Neural crest cell (in vitro differentiated cells): ENCODE measurements around the gene UPB1. TPM values are rescaled to one million over a fixed set of nuclear protein-coding genes. Genes with fewer than 3 reads are reported as not detected.

Experiments used
- DNase-seq: peaks from one replicate; pipeline ENCODE4 v3.0.0; 2021; ENCODE audit warnings: low read depth, mixed read lengths, low spot score
- H3K27ac Mint-ChIP-seq: one replicate; pipeline ENCODE4 v1.8.0; 2021; ENCODE audit warnings: mild to moderate bottlenecking, mixed read lengths; ENCODE audit not compliant: unreplicated experiment
- H3K27me3 Mint-ChIP-seq: 2 replicates; pipeline ENCODE4 v1.8.0; 2021; ENCODE audit warnings: low read depth, mild to moderate bottlenecking, mixed read lengths
- H3K36me3 Mint-ChIP-seq: 2 replicates; pipeline ENCODE4 v1.8.0; 2021; ENCODE audit warnings: low read depth, mild to moderate bottlenecking, mixed read lengths
- H3K4me1 Mint-ChIP-seq: 2 replicates; pipeline ENCODE4 v1.8.0; 2021; ENCODE audit warnings: mixed read lengths
- H3K4me3 Mint-ChIP-seq: one replicate; pipeline ENCODE4 v1.8.0; 2021; ENCODE audit warnings: mild to moderate bottlenecking, mixed read lengths
- H3K9me3 Mint-ChIP-seq: 2 replicates; pipeline ENCODE4 v1.8.0; 2021; ENCODE audit warnings: mixed read lengths
- total RNA-seq: library from RNA; stranded (reverse); gene quantifications from 2 replicates; pipeline ENCODE4 v1.2.1, GENCODE V29; 2021
- TF ChIP-seq, protein P1 (sequence below): fragments of 200-600 bp; sonication (generic); conservative IDR thresholded peaks from 2 replicates; pipeline ENCODE4 v1.5.0; 2021; ENCODE audit warnings: antibody characterized with exemption, mild to moderate bottlenecking

Gene UPB1
- total RNA-seq, 1 donor from 2014 or later, result not detected

DNA sequence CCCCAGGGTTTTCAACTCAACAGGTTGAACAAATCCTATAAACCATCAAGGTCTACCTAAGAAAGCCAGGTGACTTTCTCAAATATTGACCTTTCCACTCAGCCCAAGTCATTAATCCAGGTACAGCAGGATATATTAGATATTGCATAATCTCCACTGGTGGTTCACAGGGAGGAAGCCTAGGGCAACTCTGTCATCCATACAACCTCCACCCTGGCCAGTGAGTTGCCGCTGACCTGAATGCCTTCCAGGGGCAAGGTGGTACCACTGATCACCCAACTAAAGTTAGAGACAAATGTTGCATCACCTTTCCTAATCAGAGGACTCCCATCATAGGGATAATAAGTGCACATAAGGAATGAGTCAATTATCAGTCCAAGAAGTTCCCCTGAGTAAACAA lies 36.9 kb downstream of the UPB1 start:
- no peak for DNase-seq
- H3K27ac Mint-ChIP-seq, result no peak overlapping the region
- TF ChIP-seq, protein P1, sequence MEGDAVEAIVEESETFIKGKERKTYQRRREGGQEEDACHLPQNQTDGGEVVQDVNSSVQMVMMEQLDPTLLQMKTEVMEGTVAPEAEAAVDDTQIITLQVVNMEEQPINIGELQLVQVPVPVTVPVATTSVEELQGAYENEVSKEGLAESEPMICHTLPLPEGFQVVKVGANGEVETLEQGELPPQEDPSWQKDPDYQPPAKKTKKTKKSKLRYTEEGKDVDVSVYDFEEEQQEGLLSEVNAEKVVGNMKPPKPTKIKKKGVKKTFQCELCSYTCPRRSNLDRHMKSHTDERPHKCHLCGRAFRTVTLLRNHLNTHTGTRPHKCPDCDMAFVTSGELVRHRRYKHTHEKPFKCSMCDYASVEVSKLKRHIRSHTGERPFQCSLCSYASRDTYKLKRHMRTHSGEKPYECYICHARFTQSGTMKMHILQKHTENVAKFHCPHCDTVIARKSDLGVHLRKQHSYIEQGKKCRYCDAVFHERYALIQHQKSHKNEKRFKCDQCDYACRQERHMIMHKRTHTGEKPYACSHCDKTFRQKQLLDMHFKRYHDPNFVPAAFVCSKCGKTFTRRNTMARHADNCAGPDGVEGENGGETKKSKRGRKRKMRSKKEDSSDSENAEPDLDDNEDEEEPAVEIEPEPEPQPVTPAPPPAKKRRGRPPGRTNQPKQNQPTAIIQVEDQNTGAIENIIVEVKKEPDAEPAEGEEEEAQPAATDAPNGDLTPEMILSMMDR, result no peak

DNA sequence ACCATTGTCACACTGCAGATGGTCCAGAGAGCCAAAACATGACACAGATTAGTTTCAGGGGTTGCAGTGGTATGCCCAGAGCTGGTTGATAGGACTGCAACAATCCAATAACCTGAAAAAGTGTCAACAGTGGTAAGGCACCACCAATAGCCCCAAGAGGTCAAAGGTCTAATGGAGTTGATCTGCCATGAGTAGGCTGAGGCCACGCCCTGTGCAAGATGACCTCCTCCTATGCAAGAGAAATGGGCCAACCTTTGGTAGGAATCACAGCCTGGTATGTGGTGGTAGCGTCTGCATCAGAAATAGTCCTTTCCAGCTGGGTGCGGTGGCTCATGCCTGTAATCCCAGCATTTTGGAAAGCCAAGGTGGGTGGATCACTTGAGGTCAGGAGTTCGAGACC lies 40.2 kb downstream of the UPB1 start:
- Mint-ChIP-seq H3K27me3 (peaks cover 3% of the 10 kb centered on the region), H3K4me1 (no peaks in the 10 kb centered on the region), H3K27ac (no peak overlapping the region), H3K4me3 (no peak overlapping the region), H3K36me3 (peaks cover 3% of the 10 kb centered on the region), H3K9me3 (no peaks in the 10 kb centered on the region)
- TF ChIP-seq, protein P1, result no peak
- no peak for DNase-seq

More for the DNA sequence above, 36.9 kb downstream of the UPB1 start:
- H3K36me3 Mint-ChIP-seq, result no peaks in the 10 kb centered on the region
- H3K4me3 Mint-ChIP-seq, result no peak overlapping the region
- peaks cover 3% of the 10 kb centered on the region for H3K27me3 Mint-ChIP-seq
- H3K4me1 Mint-ChIP-seq, result no peaks in the 10 kb centered on the region
- no peaks in the 10 kb centered on the region for H3K9me3 Mint-ChIP-seq

DNA sequence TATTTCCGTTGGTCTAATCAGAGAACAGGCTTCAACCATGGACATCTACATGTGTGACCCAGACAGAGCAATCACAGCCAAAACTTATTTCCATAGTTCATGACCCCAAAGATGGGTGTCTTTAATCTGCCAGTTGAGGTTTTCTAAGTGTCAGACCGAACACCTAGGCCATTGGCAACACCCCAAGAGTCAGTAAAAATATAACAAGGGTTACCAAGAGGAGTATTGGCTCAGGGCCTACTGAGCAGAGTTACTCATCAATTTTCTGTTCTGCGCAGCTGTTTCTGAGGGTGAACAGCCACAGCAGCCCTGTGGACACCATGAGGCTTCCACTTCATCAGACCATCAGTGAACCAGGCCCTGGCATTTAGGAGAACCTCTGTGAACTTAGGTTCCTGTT lies 41.0 kb downstream of the UPB1 start:
- Mint-ChIP-seq H3K36me3 (peaks cover 3% of the 10 kb centered on the region), H3K4me1 (no peaks in the 10 kb centered on the region), H3K4me3 (no peak overlapping the region), H3K9me3 (no peaks in the 10 kb centered on the region), H3K27ac (no peak overlapping the region), H3K27me3 (peaks cover 3% of the 10 kb centered on the region)
- TF ChIP-seq, protein P1, result no peak
- DNase-seq, result no peak

DNA sequence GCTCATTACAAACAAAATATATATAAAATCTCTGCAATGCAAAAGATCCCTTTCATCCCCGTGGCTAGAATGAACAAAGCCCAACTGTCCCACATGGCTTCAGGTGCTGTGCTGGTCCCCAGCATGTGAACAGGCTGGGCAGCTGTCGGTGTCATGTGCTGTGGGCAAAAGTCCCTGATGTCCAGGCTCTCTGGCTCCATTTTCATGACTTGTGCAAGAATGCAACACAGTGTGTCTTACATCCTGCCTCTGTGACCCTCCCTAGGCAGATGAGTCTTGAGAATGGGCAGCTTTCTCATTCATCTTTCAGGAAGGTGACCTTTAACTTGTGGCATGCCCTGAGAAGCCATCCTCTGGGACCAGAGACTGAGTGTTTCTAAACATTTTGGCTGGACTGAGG lies 45.3 kb downstream of the UPB1 start:
- TF ChIP-seq, protein P1, result no peak
- H3K4me1 Mint-ChIP-seq, result no peaks in the 10 kb centered on the region
- no peak for DNase-seq
- no peaks in the 10 kb centered on the region for H3K9me3 Mint-ChIP-seq
- H3K27ac Mint-ChIP-seq, result peak overlapping the region; percentile 46
- H3K36me3 Mint-ChIP-seq, result peaks cover 3% of the 10 kb centered on the region
- H3K27me3 Mint-ChIP-seq, result no peaks in the 10 kb centered on the region
- no peak overlapping the region for H3K4me3 Mint-ChIP-seq

DNA sequence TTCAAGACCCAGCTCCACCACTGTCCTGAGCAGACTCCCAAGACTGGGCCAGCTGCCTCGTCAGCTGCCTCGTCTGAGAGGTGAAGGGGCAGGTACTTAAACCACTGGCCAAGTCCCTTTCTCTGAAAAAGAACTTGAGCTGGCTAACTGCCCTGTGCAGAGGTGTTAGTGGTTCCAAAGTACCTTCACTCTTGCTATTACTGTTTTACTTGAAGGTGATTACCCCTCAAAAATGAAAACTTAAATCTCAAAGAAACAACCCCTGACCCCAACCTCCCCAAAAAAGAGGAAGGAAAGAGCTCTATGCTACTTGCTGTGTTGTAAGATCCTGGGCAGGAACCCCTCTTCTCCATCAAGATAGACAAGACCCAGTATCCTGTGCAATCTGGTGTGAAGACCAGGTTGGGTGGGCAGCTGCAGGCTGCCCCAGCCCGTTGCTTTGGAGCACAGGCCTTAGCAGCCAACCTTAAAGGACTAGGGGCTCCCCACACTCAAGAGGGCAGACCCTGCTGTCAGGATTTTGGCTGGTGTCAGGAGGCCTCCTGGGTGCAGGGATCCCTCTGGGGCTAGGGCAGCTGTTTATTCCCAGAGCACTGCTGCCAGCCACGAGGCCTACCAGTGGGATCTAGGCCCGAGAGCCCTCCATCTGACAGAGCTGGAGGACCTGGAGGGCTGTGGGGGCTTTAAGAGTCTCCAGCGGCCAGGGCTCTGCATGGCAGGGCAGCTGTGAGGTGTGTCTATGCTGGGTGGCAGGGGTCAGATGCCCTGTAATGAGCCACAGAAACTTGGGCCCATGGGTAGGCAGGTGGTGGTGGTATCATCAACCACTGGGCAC lies 46.8 kb downstream of the UPB1 start:
- Mint-ChIP-seq H3K4me3 (no peak overlapping the region), H3K27ac (no peak overlapping the region), H3K36me3 (peaks cover 5% of the 10 kb centered on the region), H3K4me1 (no peaks in the 10 kb centered on the region), H3K9me3 (no peaks in the 10 kb centered on the region), H3K27me3 (no peaks in the 10 kb centered on the region)
- TF ChIP-seq, protein P1, result no peak
- DNase-seq, result no peak
